MG63 (cell line): ENCODE data around the gene PRPH. TPM values are rescaled to one million over a fixed set of nuclear protein-coding genes. Genes with fewer than 3 reads are reported as not detected.

Experiments used
- DNase-seq: peaks from one replicate; pipeline ENCODE4 v3.0.0-alpha.2; 2020
- H3K27me3 ChIP-seq: fragments of 250-450 bp; sonication (Bioruptor Pico); 2 replicates; pipeline ENCODE4 v1.5.1; 2020; ENCODE audit warnings: mild to moderate bottlenecking, moderate library complexity
- H3K36me3 ChIP-seq: fragments of 250-450 bp; sonication (Bioruptor Pico); 2 replicates; pipeline ENCODE4 v1.5.1; 2020; ENCODE audit warnings: mild to moderate bottlenecking, moderate library complexity
- H3K4me3 ChIP-seq: fragments of 250-450 bp; sonication (Bioruptor Pico); 2 replicates; pipeline ENCODE4 v1.5.1; 2020; ENCODE audit warnings: mild to moderate bottlenecking, moderate library complexity
- H3K9me3 ChIP-seq: fragments of 250-450 bp; sonication (Bioruptor Pico); 2 replicates; pipeline ENCODE4 v1.5.1; 2020; ENCODE audit warnings: mild to moderate bottlenecking, moderate library complexity
- total RNA-seq: library from RNA; depleted of rRNA; stranded (reverse); fragments of >200 nt; shearing (Covaris generic); gene quantifications from 2 replicates; pipeline ENCODE4 v1.2.3, GENCODE V29; 2014; ENCODE audit warnings: low replicate concordance

PRPH gene
- total RNA-seq, 1 experiment from 2014 or later, result 7.1 TPM

DNA sequence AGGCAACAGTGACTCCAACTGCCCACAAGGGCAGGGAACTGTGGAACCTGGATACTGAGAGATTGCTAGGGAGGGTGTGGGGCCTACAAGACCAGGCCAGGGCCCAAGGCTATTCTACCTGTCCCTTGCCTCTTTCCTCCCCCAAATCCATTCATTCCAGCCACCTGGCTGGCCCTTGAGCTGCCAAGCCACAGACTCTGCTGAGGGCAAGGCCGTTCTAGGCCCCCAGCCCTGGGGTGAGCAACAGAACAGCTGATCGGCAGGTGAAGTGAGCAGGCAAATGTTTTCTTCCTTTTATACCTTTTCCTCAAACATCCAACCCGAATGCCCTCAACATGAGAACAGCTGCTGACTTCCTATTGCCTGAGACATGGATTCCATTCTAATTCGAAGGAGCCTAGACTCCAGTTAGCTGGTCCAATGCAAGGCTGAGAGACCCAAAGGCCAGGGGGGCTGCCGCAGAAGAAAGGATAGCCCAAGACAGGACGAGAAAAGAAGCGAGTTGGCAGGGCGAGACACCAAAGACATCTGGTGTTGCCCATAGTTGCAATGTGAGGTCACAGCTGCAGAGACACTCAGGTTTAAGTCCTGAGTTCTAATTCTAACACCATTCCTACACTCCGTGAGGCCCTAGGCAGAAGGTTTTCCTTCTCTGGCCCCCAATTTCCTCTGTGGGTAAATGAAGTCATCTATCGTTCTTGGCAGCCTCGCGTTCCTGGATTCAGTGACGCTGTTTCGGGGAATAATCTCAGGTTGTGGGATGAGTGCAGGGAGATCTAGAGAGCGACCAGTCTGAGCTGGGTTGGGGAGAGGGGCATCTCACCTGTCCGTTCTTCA lies 40.4 kb downstream of the PRPH start:
- Histone ChIP-seq H3K9me3 (no peaks in the 10 kb centered on the region), H3K4me3 (no peak overlapping the region), H3K27me3 (no peaks in the 10 kb centered on the region), H3K36me3 (peaks cover 6% of the 10 kb centered on the region)
- no peak for DNase-seq

DNA sequence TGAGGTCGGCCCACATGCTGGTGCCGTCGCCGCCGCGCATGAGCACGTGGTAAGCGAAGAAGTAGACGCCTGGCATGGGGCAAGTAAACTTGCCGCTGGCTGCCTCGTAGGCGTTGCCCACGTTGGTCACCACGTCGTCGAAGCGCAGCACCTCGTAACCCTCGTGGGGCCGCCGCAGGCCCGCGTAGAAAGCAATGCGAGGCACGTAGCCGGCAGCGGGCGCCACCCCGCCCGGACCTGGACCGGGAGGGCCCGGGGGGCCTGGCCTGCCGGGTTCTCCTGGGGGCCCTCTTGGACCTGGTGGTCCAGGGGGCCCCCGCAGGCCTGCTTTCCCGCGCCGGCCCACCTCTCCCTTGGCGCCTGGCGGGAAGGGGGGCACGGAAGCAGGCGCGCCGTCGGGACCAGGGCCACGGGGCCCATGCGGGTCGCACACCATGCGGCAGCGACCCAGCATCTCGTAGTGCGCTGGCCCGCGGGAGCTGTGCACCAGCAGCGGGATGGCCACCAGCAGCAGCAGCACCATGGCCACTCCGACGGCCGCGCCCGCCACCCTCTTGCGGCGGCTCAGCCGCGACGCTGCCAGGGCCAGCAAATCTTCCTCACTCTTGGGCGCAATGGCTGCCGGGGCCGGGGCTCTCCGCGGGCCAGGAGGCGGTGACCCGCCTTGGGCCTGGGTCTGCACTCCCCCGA lies 41.2 kb downstream of the PRPH start:
- peak overlapping the region; percentile 53 for H3K4me3 ChIP-seq
- H3K27me3 ChIP-seq, result no peaks in the 10 kb centered on the region
- peaks cover 1% of the 10 kb centered on the region; the same call in 1 of the 2 replicates for H3K36me3 ChIP-seq
- no peaks in the 10 kb centered on the region for H3K9me3 ChIP-seq
- DNase-seq, result no peak

DNA sequence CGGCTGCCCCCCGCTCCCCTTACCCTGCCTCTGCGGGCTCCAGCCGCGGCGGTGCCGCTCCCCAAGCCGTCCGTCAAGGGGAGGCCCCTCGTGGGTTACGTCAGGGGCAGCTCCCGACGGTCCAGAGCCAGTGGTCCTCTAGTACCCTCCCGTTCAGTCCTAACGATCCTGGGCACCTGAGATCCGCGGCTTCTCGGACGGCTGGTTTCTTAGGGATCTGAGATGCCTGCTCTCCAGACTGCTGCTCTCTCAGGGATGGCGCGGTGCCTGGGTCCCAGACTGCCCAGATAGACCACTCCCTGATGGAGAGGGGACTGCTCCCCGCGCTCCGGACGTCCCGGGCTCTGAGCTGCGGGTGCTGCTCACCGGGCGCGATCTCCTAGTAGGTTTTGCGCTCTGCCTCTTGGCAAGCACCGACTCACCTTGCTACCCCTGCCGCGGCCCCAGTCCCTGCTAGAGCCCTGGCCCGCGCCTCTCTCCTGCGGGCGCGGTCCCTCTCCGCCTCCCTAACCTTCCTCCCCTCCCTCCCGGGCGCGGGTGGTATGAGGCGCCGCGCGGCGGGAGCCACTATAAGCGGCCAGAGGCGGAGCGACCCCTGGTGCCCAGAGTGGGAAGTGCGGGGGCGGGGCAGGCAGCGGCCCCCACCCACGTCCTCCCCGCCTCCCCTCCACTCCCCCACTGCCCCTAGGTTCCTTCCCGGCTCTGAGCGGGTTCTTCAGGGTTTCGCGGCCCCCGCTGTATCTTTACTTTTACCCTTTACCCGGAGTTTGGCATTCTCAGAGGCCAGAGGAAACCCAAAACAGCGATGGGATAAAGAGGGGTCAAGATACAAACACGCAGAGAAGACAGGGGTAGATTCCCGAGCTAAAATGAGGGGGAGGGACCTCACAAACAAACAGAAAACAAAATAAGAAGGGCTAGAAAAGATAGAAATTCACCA lies 42.0 kb downstream of the PRPH start, which contains the start of gene C1QL4:
Gene C1QL4, minus strand, starts transcription at position 544 of the 940 bp plus-strand sequence. CDS start 711 bp downstream, outside the sequence.
- Histone ChIP-seq H3K27me3 (no peaks in the 10 kb centered on the region), H3K9me3 (no peaks in the 10 kb centered on the region), H3K36me3 (no peaks in the 10 kb centered on the region), H3K4me3 (peak within 1 kb of the TSS; percentile 53)
- peak; percentile 80 for DNase-seq

DNA sequence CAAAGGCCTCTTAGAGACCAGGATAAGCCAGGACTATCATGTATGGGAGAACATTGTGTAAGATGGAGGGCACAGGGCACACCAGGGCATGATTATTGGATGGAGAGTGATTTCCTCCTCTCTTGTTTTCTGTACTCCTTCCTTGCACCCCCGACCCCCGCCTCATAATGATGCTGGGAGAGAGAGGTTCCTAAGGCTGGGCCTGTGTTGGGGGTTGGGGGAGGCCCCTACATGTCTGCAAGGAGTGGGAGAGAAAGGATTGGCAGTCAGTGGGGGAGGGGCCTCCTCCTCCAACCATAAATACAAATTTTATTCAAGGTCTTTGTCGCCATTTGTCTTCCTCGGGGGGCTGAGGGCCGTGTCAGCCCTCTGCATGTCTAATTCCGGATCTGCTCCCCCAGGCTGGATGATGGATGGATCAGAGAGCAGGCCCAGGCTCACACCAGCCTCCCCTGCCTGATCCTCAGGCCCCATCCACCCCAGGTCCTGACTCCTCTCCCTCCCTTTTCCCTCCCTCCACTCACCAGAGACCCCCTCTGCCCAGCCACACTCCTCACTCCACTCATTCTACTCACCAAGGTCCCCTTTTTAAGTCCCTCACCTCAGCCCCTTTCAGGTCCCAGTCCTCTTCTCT lies 44.0 kb downstream of the PRPH start:
- no peaks in the 10 kb centered on the region for H3K36me3 ChIP-seq
- no peaks in the 10 kb centered on the region for H3K27me3 ChIP-seq
- H3K4me3 ChIP-seq, result no peak overlapping the region
- no peaks in the 10 kb centered on the region for H3K9me3 ChIP-seq
- no peak for DNase-seq

DNA sequence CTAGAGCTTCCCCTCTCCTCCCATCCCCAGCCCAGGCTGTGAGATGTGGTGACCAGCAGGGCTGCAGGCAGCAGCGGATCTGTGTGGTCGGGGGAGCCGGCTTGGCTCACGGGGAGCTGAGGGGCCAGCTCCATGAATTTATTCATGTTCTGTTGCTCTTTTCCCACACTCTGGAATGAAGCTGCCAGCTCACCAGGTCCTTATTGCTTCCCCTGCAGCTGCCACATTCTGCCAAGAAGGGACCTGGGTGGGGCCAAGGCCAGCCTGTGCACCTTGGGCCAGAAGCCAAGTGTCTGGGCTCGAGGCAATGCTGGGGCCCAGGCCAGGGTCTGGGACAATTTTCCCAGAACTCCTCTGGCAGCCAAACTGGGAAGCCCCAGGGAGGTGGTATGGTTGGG lies 44.5 kb downstream of the PRPH start:
- Histone ChIP-seq H3K9me3 (no peaks in the 10 kb centered on the region), H3K27me3 (no peaks in the 10 kb centered on the region), H3K36me3 (no peaks in the 10 kb centered on the region), H3K4me3 (no peak overlapping the region)
- no peak for DNase-seq

DNA sequence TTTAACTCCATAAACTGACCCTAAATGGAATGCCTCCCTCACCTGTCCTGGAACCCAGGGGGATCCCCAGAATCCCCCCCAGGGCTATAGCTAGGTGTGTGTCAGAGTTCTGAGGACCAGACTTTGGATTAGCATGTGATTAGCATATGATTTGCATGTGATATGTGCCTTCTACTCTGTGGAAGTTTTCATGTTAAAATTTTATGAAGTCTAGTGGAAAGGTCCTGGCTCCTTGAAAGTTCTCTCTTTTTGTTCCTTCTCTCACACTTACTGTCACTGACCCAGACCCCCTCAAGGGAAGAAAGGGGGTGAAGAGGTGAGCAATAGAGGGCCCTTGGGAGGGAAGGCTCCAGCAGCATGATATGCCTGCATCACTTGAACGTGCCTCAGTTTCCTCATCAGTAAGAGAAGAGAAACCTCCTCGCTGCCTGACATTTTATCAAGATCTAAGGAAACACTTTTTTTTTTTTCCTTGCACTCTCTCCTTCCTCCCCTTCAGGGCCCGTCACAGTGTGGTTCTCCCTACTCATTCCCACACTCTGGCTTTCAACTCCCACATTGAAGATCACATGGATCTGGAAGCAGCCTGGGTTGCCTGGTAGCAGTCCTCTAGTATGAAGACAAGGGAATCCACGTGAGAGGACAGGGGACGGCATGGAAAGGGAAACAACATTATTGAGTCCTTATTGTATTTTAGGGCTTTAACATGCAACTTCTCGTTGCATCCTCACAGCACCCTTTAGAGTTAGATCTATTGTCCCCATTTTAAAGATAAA lies 45.3 kb downstream of the PRPH start:
- Histone ChIP-seq H3K4me3 (no peak overlapping the region), H3K9me3 (no peaks in the 10 kb centered on the region), H3K27me3 (no peaks in the 10 kb centered on the region), H3K36me3 (no peaks in the 10 kb centered on the region)
- no peak for DNase-seq

DNA sequence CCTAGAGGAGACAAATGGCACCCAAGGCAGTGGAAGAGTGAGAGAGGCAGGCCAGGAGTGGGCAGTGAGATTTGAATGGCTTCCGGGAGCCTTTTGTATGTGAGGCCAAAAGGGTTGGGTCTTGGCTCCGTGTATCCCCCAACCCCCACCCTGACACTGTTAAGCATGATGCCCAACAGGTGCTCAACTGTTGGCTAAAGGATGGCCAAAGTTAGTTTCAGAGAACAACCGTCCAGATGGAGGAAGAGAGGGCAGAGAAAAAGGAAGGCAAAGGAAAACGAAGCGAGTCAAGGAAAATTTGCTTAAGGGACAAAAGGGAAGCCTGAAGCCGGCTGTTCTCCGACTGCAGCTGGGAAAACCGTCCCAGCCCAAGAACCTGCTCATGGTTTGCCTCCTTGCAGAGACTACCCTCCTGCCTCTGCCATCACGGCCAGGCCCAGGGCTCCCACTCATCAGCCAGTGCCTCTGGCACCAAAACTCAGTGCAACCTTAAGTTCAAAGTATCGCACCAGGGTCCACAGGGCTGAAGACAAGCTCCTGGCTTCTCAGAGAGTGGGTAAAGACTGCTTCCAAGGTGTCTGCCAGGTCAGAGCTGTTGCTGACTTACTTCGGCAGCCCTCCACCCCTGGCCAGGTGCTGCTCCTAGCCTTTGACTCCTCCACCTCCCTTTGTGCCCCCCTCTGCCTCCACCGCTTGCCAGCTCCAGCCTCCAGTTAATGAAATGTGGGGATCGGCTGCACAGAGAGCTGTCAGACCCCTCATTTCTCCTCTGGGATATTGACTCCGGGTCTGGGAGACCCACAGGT lies 46.2 kb downstream of the PRPH start:
- H3K36me3 ChIP-seq, result no peaks in the 10 kb centered on the region
- DNase-seq, result no peak
- no peaks in the 10 kb centered on the region for H3K27me3 ChIP-seq
- H3K4me3 ChIP-seq, result no peak overlapping the region
- H3K9me3 ChIP-seq, result no peaks in the 10 kb centered on the region

DNA sequence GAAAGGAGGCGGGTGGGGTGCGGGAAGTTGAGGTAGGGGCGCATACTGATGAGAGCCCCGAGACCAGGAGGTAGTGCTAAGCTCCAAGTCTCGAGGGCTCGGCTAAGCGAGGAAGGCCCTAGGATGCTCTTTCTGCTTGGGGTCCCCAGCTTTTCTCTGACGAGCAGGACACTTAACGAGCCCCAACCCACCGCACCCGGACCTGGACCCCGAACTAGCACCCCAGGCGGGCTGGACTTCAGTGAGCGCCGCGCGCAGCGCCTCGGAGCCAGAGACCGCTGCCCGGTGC lies 46.8 kb downstream of the PRPH start:
- H3K27me3 ChIP-seq, result peaks cover 4% of the 10 kb centered on the region; the same call in 1 of the 2 replicates
- H3K4me3 ChIP-seq, result no peak overlapping the region
- DNase-seq, result no peak
- H3K36me3 ChIP-seq, result no peaks in the 10 kb centered on the region
- H3K9me3 ChIP-seq, result no peaks in the 10 kb centered on the region

DNA sequence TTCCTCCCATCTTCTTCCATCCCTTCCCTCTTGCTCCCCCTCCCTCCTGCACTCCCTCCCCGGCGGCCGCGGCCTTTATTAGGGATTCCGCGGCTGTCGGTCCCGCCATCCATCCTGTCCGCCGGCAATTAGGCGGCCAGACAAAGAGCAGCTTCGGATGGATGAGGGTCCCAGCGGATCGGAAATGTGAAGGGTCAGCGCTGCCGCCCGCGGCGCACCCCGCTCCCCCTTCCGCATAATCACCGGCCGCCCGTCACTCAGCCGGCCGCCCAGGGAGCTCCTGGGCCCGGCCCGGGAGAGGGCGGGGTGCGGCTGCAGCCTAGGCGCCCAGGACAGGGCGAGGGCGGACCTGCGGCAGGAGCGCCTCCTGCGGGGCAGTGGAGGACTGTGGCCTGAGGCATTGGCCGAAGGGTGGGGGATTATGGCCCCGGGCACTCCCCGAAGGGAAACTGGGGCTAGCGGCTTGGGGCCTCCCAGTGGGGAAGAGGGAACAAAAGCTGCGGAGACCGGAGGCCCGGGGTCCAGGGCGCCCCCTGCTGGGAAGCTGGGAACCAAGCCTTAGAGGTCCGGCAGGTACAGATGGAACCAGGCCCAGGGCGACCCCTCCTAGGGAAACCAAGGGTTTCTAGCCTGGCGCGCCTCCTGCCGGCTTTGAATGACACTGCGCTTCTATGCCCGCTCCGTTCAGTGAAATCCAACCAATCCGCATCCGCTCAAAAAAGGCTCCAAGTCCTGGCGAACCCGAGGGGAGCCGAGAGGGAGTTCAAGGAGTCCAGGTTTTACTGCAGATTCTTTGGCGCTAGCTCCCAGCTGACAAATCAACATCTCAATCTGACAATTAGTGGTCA lies 47.3 kb downstream of the PRPH start:
- H3K9me3 ChIP-seq, result no peaks in the 10 kb centered on the region
- H3K27me3 ChIP-seq, result peaks cover 10% of the 10 kb centered on the region
- H3K36me3 ChIP-seq, result no peaks in the 10 kb centered on the region
- DNase-seq, result peak; percentile 61
- no peak overlapping the region for H3K4me3 ChIP-seq

DNA sequence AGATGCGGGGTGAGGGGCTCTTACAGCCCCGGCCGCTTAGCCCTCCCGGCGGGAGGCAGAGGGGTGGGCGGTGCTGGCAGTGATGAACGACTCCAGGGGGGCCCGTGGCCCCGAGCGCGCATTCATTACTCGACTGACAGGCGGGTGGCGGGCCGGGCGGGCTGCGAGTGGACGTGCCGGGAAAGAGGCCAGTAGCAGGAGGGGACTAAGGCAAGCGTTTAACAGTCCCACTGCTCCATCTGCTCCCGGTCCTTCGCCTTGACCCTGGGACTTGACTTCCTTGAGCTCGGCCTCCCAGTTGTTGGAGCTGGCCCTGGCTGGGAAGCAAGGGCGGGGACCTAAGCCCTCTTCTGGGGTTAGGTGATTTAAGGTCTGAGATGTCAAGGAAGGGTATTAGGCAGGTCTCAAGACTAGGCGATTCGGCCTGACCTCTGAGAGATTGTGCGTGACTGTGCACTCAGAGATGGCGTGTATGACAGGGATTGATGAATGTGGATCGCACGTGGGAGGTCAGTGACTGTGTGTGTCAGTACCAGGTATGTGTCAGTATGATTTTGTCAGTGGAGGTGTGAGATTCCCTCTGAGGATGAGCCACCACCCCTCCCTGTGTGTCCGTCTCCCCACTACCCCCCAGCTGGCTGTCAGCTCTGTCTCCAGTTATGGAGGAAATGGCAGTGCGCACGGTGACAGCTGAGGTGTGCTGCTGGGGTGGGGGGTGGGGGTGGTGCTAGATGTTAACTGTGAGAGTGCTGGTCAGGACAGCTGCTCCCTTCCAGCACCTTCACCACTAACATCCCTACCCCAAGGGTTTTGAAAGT lies 48.2 kb downstream of the PRPH start:
- Histone ChIP-seq H3K36me3 (no peaks in the 10 kb centered on the region), H3K9me3 (no peaks in the 10 kb centered on the region), H3K27me3 (peaks cover 10% of the 10 kb centered on the region), H3K4me3 (no peak overlapping the region)
- DNase-seq, result no peak

DNA sequence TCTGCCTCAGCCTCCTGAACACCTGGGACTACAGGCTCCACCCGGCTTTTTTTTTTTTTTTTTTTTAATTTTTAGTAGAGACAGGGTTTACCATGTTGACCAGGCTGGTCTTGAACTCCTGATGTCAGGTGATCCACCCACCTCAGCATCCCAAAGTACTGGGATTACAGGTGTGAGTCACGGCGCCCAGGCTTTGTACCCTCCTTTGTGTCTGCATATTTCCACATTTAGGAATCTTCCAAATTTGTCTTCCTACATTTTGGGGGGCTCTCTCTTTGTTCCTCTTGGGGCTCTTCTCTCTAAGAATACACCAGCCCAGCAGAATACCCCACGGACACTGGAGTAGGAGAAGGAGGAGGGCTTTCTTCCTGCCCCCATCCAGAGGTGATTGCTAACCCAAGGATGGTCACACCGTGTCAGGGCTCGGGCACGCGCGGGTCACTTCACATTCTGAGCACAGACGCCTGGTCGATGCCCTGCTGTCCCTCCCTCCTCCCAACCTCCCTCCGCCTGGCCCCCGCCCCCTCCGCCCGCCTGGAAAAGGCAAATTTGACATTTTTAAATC lies 49.6 kb downstream of the PRPH start:
- Histone ChIP-seq H3K9me3 (no peaks in the 10 kb centered on the region), H3K36me3 (no peaks in the 10 kb centered on the region), H3K27me3 (peaks cover 10% of the 10 kb centered on the region), H3K4me3 (no peak overlapping the region)
- DNase-seq, result no peak

DNA sequence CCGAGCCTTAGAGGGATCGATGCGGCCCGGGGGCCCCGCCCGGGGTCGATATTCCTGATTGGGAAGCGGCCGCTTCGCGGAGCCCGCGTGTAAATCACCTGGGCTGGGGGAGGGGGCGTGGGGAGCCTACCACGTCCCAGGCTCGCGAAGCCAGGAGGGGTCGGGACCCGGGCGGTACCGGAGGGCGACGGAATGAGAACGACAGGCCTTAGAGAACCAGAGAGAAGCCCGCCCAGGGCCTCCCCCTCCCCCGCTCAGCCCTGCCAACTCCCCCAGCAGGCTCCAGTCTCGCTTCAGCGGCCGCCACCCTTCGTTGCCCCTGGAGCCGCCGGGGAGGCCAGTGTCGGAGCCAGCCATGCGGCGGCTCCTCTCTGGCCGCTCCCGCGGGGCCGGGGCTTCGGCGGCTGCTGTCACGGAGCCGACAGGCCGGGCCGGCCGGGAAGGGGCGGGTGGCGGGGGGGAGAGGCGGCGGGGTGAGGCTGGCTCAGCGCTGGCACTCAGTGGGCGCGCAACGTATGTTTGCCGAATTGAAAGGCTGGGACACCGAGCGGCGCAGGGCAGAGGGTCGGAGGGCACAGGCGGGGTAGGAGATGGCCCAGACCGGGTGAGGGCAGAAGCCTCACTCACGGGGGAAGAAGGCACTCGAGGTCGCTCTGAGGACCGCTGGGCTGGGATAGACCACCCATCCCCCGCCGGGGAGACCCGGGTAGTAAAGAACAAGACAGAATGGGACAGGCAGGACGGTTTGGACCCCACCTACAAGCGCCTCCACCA lies 50.3 kb downstream of the PRPH start:
- Histone ChIP-seq H3K9me3 (no peaks in the 10 kb centered on the region), H3K27me3 (peaks cover 10% of the 10 kb centered on the region), H3K4me3 (no peak overlapping the region), H3K36me3 (no peaks in the 10 kb centered on the region)
- DNase-seq, result no peak
